IPS-18a (cell line): Measurements from ENCODE around the gene ABCA7.

Experiments
- H3K27ac ChIP-seq: one replicate; pipeline ENCODE4 v1.5.1; 2013; ENCODE audit warnings: low read length
- H3K27me3 ChIP-seq: one replicate; pipeline ENCODE4 v1.6.1; 2013; ENCODE audit warnings: mild to moderate bottlenecking, low read length; ENCODE audit not compliant: control insufficient read depth, insufficient read depth
- H3K36me3 ChIP-seq: one replicate; pipeline ENCODE4 v1.6.1; 2013; ENCODE audit warnings: low read depth, low read length; ENCODE audit not compliant: control insufficient read depth
- H3K4me1 ChIP-seq: one replicate; pipeline ENCODE4 v1.6.1; 2013; ENCODE audit warnings: low read depth, low read length; ENCODE audit not compliant: control insufficient read depth
- H3K4me3 ChIP-seq: one replicate; pipeline ENCODE4 v1.5.1; 2013; ENCODE audit warnings: low read length
- H3K9ac ChIP-seq: one replicate; pipeline ENCODE4 v1.6.1; 2013; ENCODE audit warnings: mild to moderate bottlenecking, low read length, moderate library complexity
- H3K9me3 ChIP-seq: one replicate; pipeline ENCODE4 v1.6.1; 2013; ENCODE audit warnings: low read depth, low read length; ENCODE audit not compliant: control insufficient read depth

ABCA7 gene

GRCh38 chr19:1049800-1050199 is 9.9 kb downstream of the ABCA7 start:
- no peaks in the 10 kb centered on the region for H3K9me3 ChIP-seq
- H3K36me3 ChIP-seq: no peaks in the 10 kb centered on the region
- no peak overlapping the region for H3K4me3 ChIP-seq
- no peaks in the 10 kb centered on the region for H3K27me3 ChIP-seq
- no peaks in the 10 kb centered on the region for H3K4me1 ChIP-seq
- no peak overlapping the region for H3K27ac ChIP-seq
- H3K9ac ChIP-seq: no peak overlapping the region

- no peaks in the 10 kb centered on the region for H3K27me3 ChIP-seq
- H3K4me3 ChIP-seq: no peak overlapping the region
- H3K9me3 ChIP-seq: no peaks in the 10 kb centered on the region
- no peaks in the 10 kb centered on the region for H3K36me3 ChIP-seq
- no peak overlapping the region for H3K27ac ChIP-seq
- H3K4me1 ChIP-seq: no peaks in the 10 kb centered on the region
- H3K9ac ChIP-seq: no peak overlapping the region
Observed at GRCh38 chr19:1050989-1051788, 11.3 kb downstream of the ABCA7 start.

GRCh38 chr19:1051791-1052190 is 11.9 kb downstream of the ABCA7 start:
- Histone ChIP-seq H3K4me1 (no peaks in the 10 kb centered on the region), H3K9ac (no peak overlapping the region), H3K9me3 (no peaks in the 10 kb centered on the region), H3K36me3 (no peaks in the 10 kb centered on the region), H3K27ac (no peak overlapping the region), H3K27me3 (no peaks in the 10 kb centered on the region), H3K4me3 (no peak overlapping the region)

GRCh38 chr19:1052349-1052975 is 12.6 kb downstream of the ABCA7 start:
- H3K4me1 ChIP-seq: no peaks in the 10 kb centered on the region
- H3K36me3 ChIP-seq: no peaks in the 10 kb centered on the region

GRCh38 chr19:1053176-1054101 is 13.5 kb downstream of the ABCA7 start:
- Histone ChIP-seq H3K27me3 (no peaks in the 10 kb centered on the region), H3K27ac (no peak overlapping the region), H3K9ac (no peak overlapping the region), H3K4me3 (no peak overlapping the region), H3K9me3 (peaks cover 5% of the 10 kb centered on the region), H3K4me1 (no peaks in the 10 kb centered on the region), H3K36me3 (no peaks in the 10 kb centered on the region)

More at GRCh38 chr19:1052349-1052975, 12.6 kb downstream of the ABCA7 start:
- H3K27ac ChIP-seq: no peak overlapping the region
- no peak overlapping the region for H3K9ac ChIP-seq
- no peaks in the 10 kb centered on the region for H3K27me3 ChIP-seq
- H3K9me3 ChIP-seq: peaks cover 5% of the 10 kb centered on the region
- H3K4me3 ChIP-seq: no peak overlapping the region

GRCh38 chr19:1054102-1055027 is 14.5 kb downstream of the ABCA7 start:
- Histone ChIP-seq H3K9ac (no peak overlapping the region), H3K4me1 (no peaks in the 10 kb centered on the region), H3K27ac (no peak overlapping the region), H3K9me3 (peaks cover 5% of the 10 kb centered on the region), H3K27me3 (no peaks in the 10 kb centered on the region), H3K36me3 (no peaks in the 10 kb centered on the region), H3K4me3 (no peak overlapping the region)

GRCh38 chr19:1055028-1055425 is 15.1 kb downstream of the ABCA7 start:
- Histone ChIP-seq H3K9ac (no peak overlapping the region), H3K27ac (no peak overlapping the region), H3K9me3 (peaks cover 5% of the 10 kb centered on the region), H3K36me3 (no peaks in the 10 kb centered on the region), H3K4me3 (no peak overlapping the region), H3K4me1 (no peaks in the 10 kb centered on the region), H3K27me3 (no peaks in the 10 kb centered on the region)

- Histone ChIP-seq H3K9ac (no peak overlapping the region), H3K4me1 (no peaks in the 10 kb centered on the region), H3K9me3 (peaks cover 5% of the 10 kb centered on the region)
Observed at GRCh38 chr19:1055886-1056620, 16.1 kb downstream of the ABCA7 start.

GRCh38 chr19:1057176-1057855 is 17.4 kb downstream of the ABCA7 start:
- Histone ChIP-seq H3K27me3 (no peaks in the 10 kb centered on the region), H3K4me3 (no peak overlapping the region), H3K9ac (no peak overlapping the region), H3K4me1 (no peaks in the 10 kb centered on the region), H3K9me3 (peaks cover 5% of the 10 kb centered on the region), H3K27ac (no peak overlapping the region), H3K36me3 (no peaks in the 10 kb centered on the region)

More at GRCh38 chr19:1055886-1056620, 16.1 kb downstream of the ABCA7 start:
- no peak overlapping the region for H3K4me3 ChIP-seq
- H3K27me3 ChIP-seq: no peaks in the 10 kb centered on the region
- H3K36me3 ChIP-seq: no peaks in the 10 kb centered on the region
- no peak overlapping the region for H3K27ac ChIP-seq

- no peak overlapping the region for H3K4me3 ChIP-seq
- peaks cover 5% of the 10 kb centered on the region for H3K9me3 ChIP-seq
- no peaks in the 10 kb centered on the region for H3K4me1 ChIP-seq
- no peak overlapping the region for H3K27ac ChIP-seq
- no peak overlapping the region for H3K9ac ChIP-seq
- no peaks in the 10 kb centered on the region for H3K36me3 ChIP-seq
- H3K27me3 ChIP-seq: no peaks in the 10 kb centered on the region
Observed at GRCh38 chr19:1058112-1058511, 18.2 kb downstream of the ABCA7 start.
